Activated naive CD8-positive, alpha-beta T cell treated with anti-CD3 and anti-CD28 coated beads, Interleukin-2, amount 10 ng/mL, durations not matched to agents 7 days and 5 days (primary cell): Measurements from ENCODE around the gene SMIM22. TPM values are rescaled to one million over a fixed set of nuclear protein-coding genes. Genes with fewer than 3 reads are reported as not detected.

ENCODE experiments used
- ATAC-seq: fragments of 150-1000 bp; cut with Tn5 transposase; one replicate; pipeline ENCODE4 v1.10.0; 2021; ENCODE audit warnings: low read depth, moderate library complexity
- POLR2A ChIA-PET: fragments of 350-600 bp; sonication (Branson Sonifier 250); formaldehyde crosslinking; loops from one replicate; lab custom pipeline; 2021; ENCODE audit warnings: antibody characterized with exemption; lab: Charles Lee
- DNase-seq: peaks from one replicate; pipeline ENCODE4 v3.0.0; 2021
- H3K27ac Mint-ChIP-seq: one replicate; pipeline ENCODE4 v1.8.0; 2022; ENCODE audit warnings: mild to moderate bottlenecking, mixed read lengths
- H3K27me3 Mint-ChIP-seq: one replicate; pipeline ENCODE4 v1.8.0; 2022; ENCODE audit warnings: mild to moderate bottlenecking, moderate library complexity, mixed read lengths
- H3K36me3 Mint-ChIP-seq: one replicate; pipeline ENCODE4 v1.8.0; 2021; ENCODE audit warnings: mild to moderate bottlenecking, mixed read lengths
- H3K4me1 Mint-ChIP-seq: one replicate; pipeline ENCODE4 v1.8.0; 2021; ENCODE audit warnings: mixed read lengths
- H3K4me3 Mint-ChIP-seq: one replicate; pipeline ENCODE4 v1.8.0; 2022; ENCODE audit warnings: mild to moderate bottlenecking, moderate library complexity, mixed read lengths
- H3K9me3 Mint-ChIP-seq: one replicate; pipeline ENCODE4 v1.8.0; 2021; ENCODE audit warnings: mixed read lengths
- total RNA-seq, 2 experiments: library from RNA; stranded (reverse); gene quantifications; one replicate each; pipeline ENCODE4 v1.2.3, GENCODE V29; 2021

The SMIM22 gene
- total RNA-seq, 2 experiments from 2014 or later = not detected

- H3K9me3 Mint-ChIP-seq = no peaks in the 10 kb centered on the region
- peaks cover 17% of the 10 kb centered on the region for H3K36me3 Mint-ChIP-seq
- peak overlapping the region; percentile 30 for H3K27ac Mint-ChIP-seq
- ATAC-seq = peak; percentile 92
- no peaks in the 10 kb centered on the region for H3K27me3 Mint-ChIP-seq
- peak; percentile 98 for DNase-seq
- peak overlapping the region; percentile 89 for H3K4me3 Mint-ChIP-seq
- peaks cover 12% of the 10 kb centered on the region for H3K4me1 Mint-ChIP-seq
- POLR2A ChIA-PET = interaction anchor here (0.6 to 2.9 kb wide), 9 partner anchors 10 to 232 kb away, joined by 3 to 16 read pairs (median 4); partner anchors contain the start of genes ANKS3, DNAAF8, GLYR1 and NUDT16L1
Observed at GRCh38 chr16:4802659-4803287, 7.6 kb downstream of the SMIM22 start.

GRCh38 chr16:4803401-4803844 is 8.3 kb downstream of the SMIM22 start:
- Mint-ChIP-seq H3K9me3 (no peaks in the 10 kb centered on the region), H3K27ac (no peak overlapping the region), H3K4me1 (peaks cover 12% of the 10 kb centered on the region), H3K4me3 (peak overlapping the region; percentile 89), H3K36me3 (peaks cover 17% of the 10 kb centered on the region), H3K27me3 (no peaks in the 10 kb centered on the region)
- ATAC-seq (no peak), DNase-seq (no peak)
- POLR2A ChIA-PET = interaction anchor here (0.6 to 2.9 kb wide), 6 partner anchors 35 to 232 kb away, joined by 3 to 16 read pairs (median 4); partner anchors contain the start of genes ANKS3, DNAAF8, GLYR1 and NUDT16L1

- Mint-ChIP-seq H3K9me3 (no peaks in the 10 kb centered on the region), H3K4me3 (peak overlapping the region; percentile 53), H3K27me3 (no peaks in the 10 kb centered on the region), H3K36me3 (peaks cover 19% of the 10 kb centered on the region), H3K27ac (no peak overlapping the region), H3K4me1 (peaks cover 12% of the 10 kb centered on the region)
- no peak for DNase-seq
- ATAC-seq = no peak
- POLR2A ChIA-PET = interaction anchor here (1.6 to 2.9 kb wide), 2 partner anchors 35 kb away, joined by 3 to 16 read pairs; no protein-coding TSS in a partner anchor
Observed at GRCh38 chr16:4803898-4804762, 9.0 kb downstream of the SMIM22 start.

GRCh38 chr16:4805231-4805630 is 10.1 kb downstream of the SMIM22 start:
- H3K9me3 Mint-ChIP-seq = no peaks in the 10 kb centered on the region

GRCh38 chr16:4806280-4806679 is 11.1 kb downstream of the SMIM22 start:
- Mint-ChIP-seq H3K4me1 (peaks cover 7% of the 10 kb centered on the region), H3K27me3 (no peaks in the 10 kb centered on the region), H3K36me3 (peaks cover 19% of the 10 kb centered on the region), H3K27ac (no peak overlapping the region), H3K9me3 (no peaks in the 10 kb centered on the region), H3K4me3 (no peak overlapping the region)
- POLR2A ChIA-PET = no interaction called here
- DNase-seq (no peak), ATAC-seq (no peak)

More at GRCh38 chr16:4805231-4805630, 10.1 kb downstream of the SMIM22 start:
- POLR2A ChIA-PET = interaction anchor here (1.6 kb wide), 1 partner anchor 36 kb away, joined by 3 read pairs; no protein-coding TSS in a partner anchor
- ATAC-seq (no peak), DNase-seq (no peak)
- Mint-ChIP-seq H3K4me1 (peaks cover 12% of the 10 kb centered on the region), H3K4me3 (no peak overlapping the region), H3K36me3 (peaks cover 19% of the 10 kb centered on the region), H3K27ac (no peak overlapping the region), H3K27me3 (no peaks in the 10 kb centered on the region)

GRCh38 chr16:4811242-4811641 is 16.1 kb downstream of the SMIM22 start:
- H3K27me3 Mint-ChIP-seq = no peaks in the 10 kb centered on the region
- ATAC-seq (no peak), DNase-seq (no peak)
- H3K27ac Mint-ChIP-seq = no peak overlapping the region
- H3K4me3 Mint-ChIP-seq = no peak overlapping the region
- H3K9me3 Mint-ChIP-seq = no peaks in the 10 kb centered on the region
- POLR2A ChIA-PET = no interaction called here
- peaks cover 2% of the 10 kb centered on the region for H3K4me1 Mint-ChIP-seq
- peaks cover 26% of the 10 kb centered on the region for H3K36me3 Mint-ChIP-seq

GRCh38 chr16:4811773-4812172 is 16.6 kb downstream of the SMIM22 start:
- H3K9me3 Mint-ChIP-seq = no peaks in the 10 kb centered on the region
- ATAC-seq (no peak), DNase-seq (no peak)
- POLR2A ChIA-PET = no interaction called here
- H3K4me1 Mint-ChIP-seq = peaks cover 2% of the 10 kb centered on the region
- H3K4me3 Mint-ChIP-seq = no peak overlapping the region
- H3K36me3 Mint-ChIP-seq = peaks cover 24% of the 10 kb centered on the region
- H3K27me3 Mint-ChIP-seq = no peaks in the 10 kb centered on the region
- no peak overlapping the region for H3K27ac Mint-ChIP-seq

- Mint-ChIP-seq H3K36me3 (peaks cover 21% of the 10 kb centered on the region), H3K4me1 (peaks cover 2% of the 10 kb centered on the region), H3K4me3 (no peak overlapping the region), H3K27me3 (no peaks in the 10 kb centered on the region), H3K27ac (no peak overlapping the region), H3K9me3 (no peaks in the 10 kb centered on the region)
- POLR2A ChIA-PET = no interaction called here
- DNase-seq (no peak), ATAC-seq (no peak)
Observed at GRCh38 chr16:4813251-4814003, 18.3 kb downstream of the SMIM22 start.

- DNase-seq (no peak), ATAC-seq (no peak)
- no peaks in the 10 kb centered on the region for H3K9me3 Mint-ChIP-seq
- peaks cover 2% of the 10 kb centered on the region for H3K4me1 Mint-ChIP-seq
- no peak overlapping the region for H3K27ac Mint-ChIP-seq
- no peaks in the 10 kb centered on the region for H3K27me3 Mint-ChIP-seq
- H3K4me3 Mint-ChIP-seq = no peak overlapping the region
- POLR2A ChIA-PET = no interaction called here
- H3K36me3 Mint-ChIP-seq = peaks cover 23% of the 10 kb centered on the region
Observed at GRCh38 chr16:4814046-4814445, 18.9 kb downstream of the SMIM22 start.

- POLR2A ChIA-PET = no interaction called here
- Mint-ChIP-seq H3K36me3 (peaks cover 23% of the 10 kb centered on the region), H3K27me3 (no peaks in the 10 kb centered on the region), H3K4me1 (peaks cover 2% of the 10 kb centered on the region), H3K9me3 (no peaks in the 10 kb centered on the region), H3K4me3 (no peak overlapping the region), H3K27ac (no peak overlapping the region)
- DNase-seq (no peak), ATAC-seq (no peak)
Observed at GRCh38 chr16:4814542-4815173, 19.5 kb downstream of the SMIM22 start.

GRCh38 chr16:4820652-4821051 is 25.5 kb downstream of the SMIM22 start:
- no peak overlapping the region for H3K4me3 Mint-ChIP-seq
- H3K4me1 Mint-ChIP-seq = no peaks in the 10 kb centered on the region
- POLR2A ChIA-PET = no interaction called here
- H3K36me3 Mint-ChIP-seq = peaks cover 16% of the 10 kb centered on the region
- no peak overlapping the region for H3K27ac Mint-ChIP-seq
- no peak for DNase-seq
- H3K27me3 Mint-ChIP-seq = no peaks in the 10 kb centered on the region
- ATAC-seq = no peak
- H3K9me3 Mint-ChIP-seq = no peaks in the 10 kb centered on the region

GRCh38 chr16:4825196-4825595 is 30.0 kb downstream of the SMIM22 start:
- no peak for DNase-seq

More at GRCh38 chr16:4825196-4825595, 30.0 kb downstream of the SMIM22 start:
- no peaks in the 10 kb centered on the region for H3K27me3 Mint-ChIP-seq
- no peak for ATAC-seq
- H3K27ac Mint-ChIP-seq = no peak overlapping the region
- H3K4me1 Mint-ChIP-seq = no peaks in the 10 kb centered on the region
- no peak overlapping the region for H3K4me3 Mint-ChIP-seq
- H3K36me3 Mint-ChIP-seq = peaks cover 6% of the 10 kb centered on the region
- H3K9me3 Mint-ChIP-seq = no peaks in the 10 kb centered on the region
- POLR2A ChIA-PET = interaction anchor here (0.6 to 1.0 kb wide), 2 partner anchors 32 to 199 kb away, joined by 3 to 4 read pairs; no protein-coding TSS in a partner anchor
